Right lobe of liver (tissue), 6 donors: ENCODE results near the gene IL3. TPM values are rescaled to one million over a fixed set of nuclear protein-coding genes. Genes with fewer than 3 reads are reported as not detected.

ENCODE experiments used
- ATAC-seq, 4 donors: fragments of 200-7000 bp; cut with Tn5 transposase; one replicate each; pipeline ENCODE4 v1.9.1; 2020; ENCODE audit warnings: mild to moderate bottlenecking in 4 of 4, moderate library complexity in 4 of 4
- DNase-seq, 3 donors: peaks; one replicate each; pipeline ENCODE4 v3.0.0-alpha.2; 2020
- H3K27ac ChIP-seq, 3 donors: fragments of 200-600 bp; one replicate each; pipeline ENCODE4 v1.8.0; 2022
- H3K27me3 ChIP-seq, 2 donors: fragments of 200-600 bp; one replicate each; pipeline ENCODE4 v1.8.0; 2022
- H3K36me3 ChIP-seq, 4 donors: fragments of 200-600 bp; sonication (generic) in 1 of 4; one replicate each; pipeline versions ENCODE4 v1.5.1 to v1.8.0; 2017 to 2022; ENCODE audit warnings: control low read depth in 1 of 4
- H3K4me1 ChIP-seq, 4 donors: fragments of 200-600 bp; sonication (generic) in 1 of 4; one replicate each; pipeline versions ENCODE4 v1.5.1 to v1.8.0; 2017 to 2022; ENCODE audit warnings: control low read depth in 1 of 4
- H3K4me3 ChIP-seq, 3 donors: fragments of 200-600 bp; one replicate each; pipeline ENCODE4 v1.8.0; 2022
- H3K9me3 ChIP-seq, 4 donors: fragments of 200-600 bp; sonication (generic) in 1 of 4; one replicate each; pipeline versions ENCODE4 v1.5.1 to v1.8.0; 2017 to 2022; ENCODE audit warnings: control low read depth in 1 of 4
- POLR2A ChIP-seq: fragments of 450-650 bp; IDR thresholded peaks from one replicate; pipeline ENCODE4 v1.6.1; 2017; ENCODE audit warnings: antibody characterized with exemption, mild to moderate bottlenecking
- WGBS: methylation state at CpG from one replicate; pipeline ENCODE4 v1.1.6; 2018; ENCODE audit warnings: low coverage, low lambda C conversion rate; ENCODE audit not compliant: insufficient coverage; ENCODE audit errors: missing lambda C conversion rate; 5-methylcytosine and 5-hydroxymethylcytosine counted together
- intact Hi-C, 2 donors: fragments of 100-400 bp; cut with DNase I; formaldehyde crosslinking; loops; one replicate each; pipeline versions ENCODE4 v1.11.2 to v1.14.1; 2022
- total RNA-seq, 6 experiments: library from RNA; depleted of rRNA in 2 of 6; stranded (reverse); fragments of >200 nt in 2 of 6; fragmentation: NEBNext Ultra II Directional in 3 of 6; extraction: Animal tissue kit (Norgen Biotek cat#: 25700) in 3 of 6; gene quantifications; one replicate each; pipeline versions ENCODE4 v1.1.0 to v1.2.4, GENCODE V29; 2016 to 2023
- TF ChIP-seq, protein P1 (sequence below), 4 donors: fragments of 200-600 bp in 3 of 4; fragments of 450-650 bp in 1 of 4; IDR thresholded peaks; one replicate each; pipeline versions ENCODE4 v1.5.1 to v1.8.0; 2016 to 2022; ENCODE audit warnings: antibody characterized with exemption in 4 of 4, mild to moderate bottlenecking in 2 of 4
- donor health status: DM: no; HTN: yes; CAD: no.
- donor health status: DM: no; HTN: no; CAD: no.
- donor health status: DM: no; HTN: no; CAD: no.
- donor health status: DM: no; HTN: yes; CAD: no.
- donor health status: DM: no; HTN: yes; CAD: no.

The IL3 gene
- total RNA-seq, 6 experiments from 2014 or later: not detected

DNA sequence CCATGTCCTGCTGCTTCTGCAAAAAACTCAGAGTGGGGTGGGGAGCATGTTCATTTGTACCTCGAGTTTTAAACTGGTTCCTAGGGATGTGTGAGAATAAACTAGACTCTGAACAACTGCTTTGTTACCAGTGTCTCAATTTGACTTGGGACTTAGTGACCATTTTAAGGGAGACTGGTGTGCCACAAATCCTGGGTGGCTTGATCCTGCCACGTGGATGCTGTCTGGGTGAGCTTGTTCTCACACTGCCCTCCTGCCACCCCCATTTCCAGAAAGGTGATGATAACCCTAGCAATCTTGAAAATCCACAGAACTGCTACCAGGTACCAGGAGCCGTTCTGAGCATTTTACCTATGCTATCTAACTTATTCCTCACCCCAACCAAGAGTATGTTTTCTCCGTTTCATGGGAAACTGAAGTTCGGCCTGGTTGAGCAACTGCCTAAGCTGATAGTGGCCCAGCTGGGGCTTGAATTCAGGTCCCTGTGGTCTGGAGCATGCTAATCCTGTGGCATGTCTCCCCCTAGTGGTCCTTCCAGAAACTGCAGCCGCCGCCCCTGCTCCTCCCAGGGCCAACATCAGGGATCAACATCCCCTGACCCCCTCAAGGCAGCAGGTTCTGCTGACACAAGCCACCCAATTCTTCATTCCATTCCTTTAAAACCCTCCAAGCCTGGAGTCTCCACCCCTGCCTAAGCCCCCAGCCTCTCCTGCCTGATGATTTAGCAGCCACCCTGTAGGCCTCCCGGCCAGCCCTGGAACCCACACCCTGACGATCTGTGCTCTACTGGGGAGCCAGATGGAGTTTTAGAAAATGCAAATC, 2.8 kb downstream of the IL3 start:
- H3K27ac ChIP-seq: no peak overlapping the region
- DNase-seq (peak; percentile 72 to 80 (median 75)), ATAC-seq (peak; percentile 76 to 87 (median 83))
- no peaks in the 10 kb centered on the region for H3K27me3 ChIP-seq
- no peaks in the 10 kb centered on the region for H3K9me3 ChIP-seq
- no peaks in the 10 kb centered on the region for H3K36me3 ChIP-seq
- H3K4me3 ChIP-seq: no peak overlapping the region
- TF ChIP-seq, protein P1, sequence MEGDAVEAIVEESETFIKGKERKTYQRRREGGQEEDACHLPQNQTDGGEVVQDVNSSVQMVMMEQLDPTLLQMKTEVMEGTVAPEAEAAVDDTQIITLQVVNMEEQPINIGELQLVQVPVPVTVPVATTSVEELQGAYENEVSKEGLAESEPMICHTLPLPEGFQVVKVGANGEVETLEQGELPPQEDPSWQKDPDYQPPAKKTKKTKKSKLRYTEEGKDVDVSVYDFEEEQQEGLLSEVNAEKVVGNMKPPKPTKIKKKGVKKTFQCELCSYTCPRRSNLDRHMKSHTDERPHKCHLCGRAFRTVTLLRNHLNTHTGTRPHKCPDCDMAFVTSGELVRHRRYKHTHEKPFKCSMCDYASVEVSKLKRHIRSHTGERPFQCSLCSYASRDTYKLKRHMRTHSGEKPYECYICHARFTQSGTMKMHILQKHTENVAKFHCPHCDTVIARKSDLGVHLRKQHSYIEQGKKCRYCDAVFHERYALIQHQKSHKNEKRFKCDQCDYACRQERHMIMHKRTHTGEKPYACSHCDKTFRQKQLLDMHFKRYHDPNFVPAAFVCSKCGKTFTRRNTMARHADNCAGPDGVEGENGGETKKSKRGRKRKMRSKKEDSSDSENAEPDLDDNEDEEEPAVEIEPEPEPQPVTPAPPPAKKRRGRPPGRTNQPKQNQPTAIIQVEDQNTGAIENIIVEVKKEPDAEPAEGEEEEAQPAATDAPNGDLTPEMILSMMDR (IDR thresholded peaks at IDR 0.05): peak; percentile 87 to 97 (median 95)
- TF ChIP-seq POLR2A: no peak
- H3K4me1 ChIP-seq: no peaks in the 10 kb centered on the region
- 22% methylated on average over 2 of the region's 9 CpGs for WGBS
- intact Hi-C loops: no loop called here

DNA sequence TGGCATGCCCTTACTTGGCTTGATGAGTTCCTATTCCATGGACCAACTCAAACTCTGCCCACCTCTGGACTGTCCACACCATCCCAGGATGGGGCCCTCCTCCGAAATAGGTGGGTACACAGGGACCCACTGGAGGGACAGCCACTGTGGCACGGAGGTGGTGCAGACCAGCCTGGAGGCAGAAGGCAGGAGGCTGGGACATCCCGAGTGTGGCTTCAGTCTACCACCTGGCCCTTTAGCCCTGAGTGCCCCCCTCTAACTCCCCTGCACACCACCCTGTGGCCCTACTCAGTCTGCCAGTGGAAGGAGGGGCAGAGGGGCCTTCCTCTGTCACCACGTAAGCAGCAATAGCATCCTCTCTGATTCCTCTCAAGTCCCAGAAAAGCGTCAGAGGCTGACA, 3.7 kb downstream of the IL3 start:
- Histone ChIP-seq H3K4me3 (no peak overlapping the region), H3K4me1 (no peaks in the 10 kb centered on the region), H3K36me3 (no peaks in the 10 kb centered on the region), H3K27ac (no peak overlapping the region), H3K27me3 (no peaks in the 10 kb centered on the region), H3K9me3 (no peaks in the 10 kb centered on the region)
- intact Hi-C loops: no loop called here
- TF ChIP-seq, protein P1 (IDR thresholded peaks at IDR 0.05): no peak
- no peak for TF ChIP-seq POLR2A
- ATAC-seq (no peak), DNase-seq (peak; percentile 8 to 46 (median 33))
- WGBS: 15% methylated on average over 3 of the region's 5 CpGs

DNA sequence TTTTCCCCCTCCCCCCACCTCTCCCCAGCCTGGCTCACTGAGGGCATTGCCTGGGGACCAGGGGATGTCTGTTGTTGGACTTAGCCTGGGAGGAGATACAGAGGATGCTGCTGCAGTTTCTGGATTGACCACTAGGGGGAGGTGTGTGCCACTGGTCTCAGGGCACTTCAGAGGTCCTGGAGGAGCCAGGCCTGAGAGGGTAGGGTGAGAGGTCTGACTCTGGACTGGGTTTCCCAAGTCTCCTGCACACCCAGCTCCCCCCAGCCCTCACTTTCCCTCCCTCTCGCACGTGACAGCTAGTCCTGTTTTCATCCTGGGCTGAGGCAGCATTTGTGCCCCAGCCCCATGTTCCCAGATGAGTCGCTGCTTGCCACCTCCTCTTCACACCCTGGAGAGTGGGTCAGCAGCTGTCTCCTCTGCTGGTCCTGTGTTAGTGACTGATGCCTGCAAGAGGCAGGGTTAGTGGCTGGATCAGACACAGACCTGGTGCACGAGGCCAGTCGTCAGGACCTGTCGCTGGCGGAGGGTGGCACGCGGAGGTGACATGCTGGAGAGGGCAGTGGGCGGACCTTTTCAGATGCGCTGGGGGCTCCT, 4.4 kb downstream of the IL3 start:
- peak; percentile 71 to 80 (median 79) for ATAC-seq
- TF ChIP-seq, protein P1 (IDR thresholded peaks at IDR 0.05): peak; percentile 74 to 91 (median 90)
- TF ChIP-seq POLR2A: no peak
- no peak overlapping the region for H3K27ac ChIP-seq
- peak; percentile 51 to 67 (median 51) for DNase-seq
- no peaks in the 10 kb centered on the region for H3K9me3 ChIP-seq
- 50% methylated on average over 2 of the region's 11 CpGs for WGBS
- no peak overlapping the region for H3K4me3 ChIP-seq
- no peaks in the 10 kb centered on the region for H3K36me3 ChIP-seq
- intact Hi-C loops: no loop called here
- H3K4me1 ChIP-seq: no peaks in the 10 kb centered on the region
- no peaks in the 10 kb centered on the region for H3K27me3 ChIP-seq

DNA sequence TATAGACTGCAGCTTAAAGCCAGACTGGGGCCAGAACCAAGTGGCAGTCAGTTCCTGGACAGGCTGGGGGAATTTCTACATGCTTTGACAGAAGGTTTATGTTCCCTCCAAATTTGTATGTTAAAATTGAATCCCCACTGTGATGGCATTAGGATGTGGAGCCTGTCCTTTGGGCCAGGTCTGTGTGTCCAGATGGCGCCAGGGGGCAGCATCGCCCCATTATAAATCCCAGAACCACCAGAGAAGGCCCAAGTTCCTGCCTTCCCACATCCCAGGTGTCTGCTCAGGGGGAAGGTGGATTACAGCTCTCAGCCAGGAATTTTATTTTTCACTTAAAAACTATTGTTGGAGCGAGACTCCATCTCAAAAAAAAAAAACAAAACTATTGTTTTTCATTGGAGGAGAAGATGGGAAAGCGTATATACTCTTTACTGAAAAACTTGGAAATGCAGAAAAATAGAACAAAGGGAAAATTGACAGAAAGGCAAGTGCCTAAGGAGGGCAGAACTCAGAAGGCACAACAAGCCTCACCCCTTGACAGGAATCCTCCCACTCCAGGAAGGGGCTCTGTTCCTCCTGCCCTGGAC, 5.0 kb downstream of the IL3 start:
- Histone ChIP-seq H3K9me3 (no peaks in the 10 kb centered on the region), H3K27ac (no peak overlapping the region), H3K4me1 (no peaks in the 10 kb centered on the region), H3K36me3 (no peaks in the 10 kb centered on the region), H3K4me3 (no peak overlapping the region), H3K27me3 (no peaks in the 10 kb centered on the region)
- WGBS: 62% methylated on average over 4 of the region's 4 CpGs
- intact Hi-C loops: no loop called here
- TF ChIP-seq POLR2A: no peak
- TF ChIP-seq, protein P1 (IDR thresholded peaks at IDR 0.05): peak in 3 of 4 donors; percentile 26 to 36 (median 30)
- peak in 1 of 3 donors; percentile 38 for DNase-seq
- ATAC-seq: peak; percentile 36 to 62 (median 50)
